ENCODE measurements around the gene SUCLG2. TPM values are rescaled to one million over a fixed set of nuclear protein-coding genes. Genes with fewer than 3 reads are reported as not detected.

The SUCLG2 gene
- total RNA-seq, 1 experiment from 2014 or later = 59.4 TPM

DNA sequence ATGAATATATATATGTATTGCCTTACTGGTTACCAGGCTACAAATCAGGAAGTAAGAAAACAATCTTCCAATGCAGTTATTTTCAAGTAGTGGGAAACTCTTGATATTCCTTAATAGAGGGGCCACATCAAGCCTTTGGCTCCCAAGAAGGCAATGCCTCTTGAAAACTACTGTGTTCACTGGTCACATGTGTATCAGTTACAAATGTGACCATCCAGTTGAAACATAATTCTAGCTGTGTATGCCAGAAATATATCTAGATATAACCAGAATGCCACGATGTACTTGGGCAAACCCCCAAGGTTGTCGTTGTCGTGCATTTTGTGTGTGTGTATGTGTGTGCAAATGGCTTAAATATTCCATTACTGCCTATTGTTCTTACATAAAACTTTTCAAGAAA is 200.8 kb downstream of the SUCLG2 start:
- TF ChIP-seq EZH2 (IDR thresholded peaks at IDR 0.05; ENCODE audit: low read depth) = no peak
- TF ChIP-seq, protein P1, sequence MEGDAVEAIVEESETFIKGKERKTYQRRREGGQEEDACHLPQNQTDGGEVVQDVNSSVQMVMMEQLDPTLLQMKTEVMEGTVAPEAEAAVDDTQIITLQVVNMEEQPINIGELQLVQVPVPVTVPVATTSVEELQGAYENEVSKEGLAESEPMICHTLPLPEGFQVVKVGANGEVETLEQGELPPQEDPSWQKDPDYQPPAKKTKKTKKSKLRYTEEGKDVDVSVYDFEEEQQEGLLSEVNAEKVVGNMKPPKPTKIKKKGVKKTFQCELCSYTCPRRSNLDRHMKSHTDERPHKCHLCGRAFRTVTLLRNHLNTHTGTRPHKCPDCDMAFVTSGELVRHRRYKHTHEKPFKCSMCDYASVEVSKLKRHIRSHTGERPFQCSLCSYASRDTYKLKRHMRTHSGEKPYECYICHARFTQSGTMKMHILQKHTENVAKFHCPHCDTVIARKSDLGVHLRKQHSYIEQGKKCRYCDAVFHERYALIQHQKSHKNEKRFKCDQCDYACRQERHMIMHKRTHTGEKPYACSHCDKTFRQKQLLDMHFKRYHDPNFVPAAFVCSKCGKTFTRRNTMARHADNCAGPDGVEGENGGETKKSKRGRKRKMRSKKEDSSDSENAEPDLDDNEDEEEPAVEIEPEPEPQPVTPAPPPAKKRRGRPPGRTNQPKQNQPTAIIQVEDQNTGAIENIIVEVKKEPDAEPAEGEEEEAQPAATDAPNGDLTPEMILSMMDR (conservative IDR thresholded peaks at IDR 0.05) = no peak
- H3K9me3 ChIP-seq (ENCODE audit: insufficient read depth, low read depth) = no peaks in the 10 kb centered on the region
- intact Hi-C loops (cut with micrococcal nuclease; ENCODE audit: unreplicated experiment) = no loop called here
- ChIA-PET CTCF (no interaction called here), POLR2A (ENCODE audit: unreplicated experiment) (no interaction called here)
- H3F3A ChIP-seq (ENCODE audit: insufficient read depth, low read depth) = no peaks in the 10 kb centered on the region
- no peaks in the 10 kb centered on the region for H3K9me2 ChIP-seq (ENCODE audit: insufficient read depth)
- no peaks in the 10 kb centered on the region for H3K4me1 ChIP-seq (replicated peaks; ENCODE audit: insufficient read depth)
- H3K4me3 ChIP-seq = no peak overlapping the region
- H2AFZ ChIP-seq = no peak overlapping the region
- no peak overlapping the region for H3K27ac ChIP-seq
- no peaks in the 10 kb centered on the region for H3K27me3 ChIP-seq (ENCODE audit: insufficient read depth, low read depth)
- no peaks in the 10 kb centered on the region for H4K20me1 ChIP-seq (ENCODE audit: insufficient read depth)
- no peak overlapping the region for H3K4me2 ChIP-seq
- no peaks in the 10 kb centered on the region for H3K79me2 ChIP-seq (ENCODE audit: low read depth)
- H3K36me3 ChIP-seq (ENCODE audit: low read depth) = no peaks in the 10 kb centered on the region
- BruUV-seq (replicated peaks) = no TSS peak
- no peak for DNase-seq

DNA sequence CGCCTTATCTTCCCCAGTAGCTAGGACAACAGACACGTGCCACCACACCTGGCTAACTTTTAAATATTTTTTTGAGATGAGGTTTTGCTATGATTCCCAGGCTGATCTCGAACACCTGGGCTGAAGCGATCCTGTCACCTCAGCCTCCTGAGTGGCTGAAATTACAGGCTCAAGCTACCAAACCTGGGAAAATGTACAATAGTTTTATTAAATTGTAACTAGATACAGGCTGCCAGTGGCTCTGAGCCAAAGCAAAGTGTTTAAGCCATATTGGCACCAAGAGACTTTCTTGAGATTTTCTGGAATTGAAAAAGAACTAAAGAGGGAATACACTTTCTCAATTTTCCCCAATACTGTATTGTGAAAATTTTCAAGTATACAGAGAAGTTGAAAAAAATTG is 204.3 kb downstream of the SUCLG2 start:
- intact Hi-C loops (cut with micrococcal nuclease; ENCODE audit: unreplicated experiment) = no loop called here
- POLR2A ChIA-PET (ENCODE audit: unreplicated experiment) = no interaction called here
- Histone ChIP-seq H3K4me3 (no peak overlapping the region), H3K27me3 (ENCODE audit: insufficient read depth, low read depth) (no peaks in the 10 kb centered on the region), H3K9me2 (ENCODE audit: insufficient read depth) (no peaks in the 10 kb centered on the region), H3K4me1 (replicated peaks; ENCODE audit: insufficient read depth) (no peaks in the 10 kb centered on the region), H3K4me2 (no peak overlapping the region), H3K36me3 (ENCODE audit: low read depth) (no peaks in the 10 kb centered on the region), H2AFZ (no peak overlapping the region), H3F3A (ENCODE audit: insufficient read depth, low read depth) (no peaks in the 10 kb centered on the region), H3K79me2 (ENCODE audit: low read depth) (no peaks in the 10 kb centered on the region), H4K20me1 (ENCODE audit: insufficient read depth) (no peaks in the 10 kb centered on the region), H3K9me3 (ENCODE audit: insufficient read depth, low read depth) (no peaks in the 10 kb centered on the region), H3K27ac (no peak overlapping the region)
- CTCF ChIA-PET = no interaction called here
- no TSS peak for BruUV-seq (replicated peaks)
- no peak for DNase-seq
- no peak for TF ChIP-seq EZH2 (IDR thresholded peaks at IDR 0.05; ENCODE audit: low read depth)

DNA sequence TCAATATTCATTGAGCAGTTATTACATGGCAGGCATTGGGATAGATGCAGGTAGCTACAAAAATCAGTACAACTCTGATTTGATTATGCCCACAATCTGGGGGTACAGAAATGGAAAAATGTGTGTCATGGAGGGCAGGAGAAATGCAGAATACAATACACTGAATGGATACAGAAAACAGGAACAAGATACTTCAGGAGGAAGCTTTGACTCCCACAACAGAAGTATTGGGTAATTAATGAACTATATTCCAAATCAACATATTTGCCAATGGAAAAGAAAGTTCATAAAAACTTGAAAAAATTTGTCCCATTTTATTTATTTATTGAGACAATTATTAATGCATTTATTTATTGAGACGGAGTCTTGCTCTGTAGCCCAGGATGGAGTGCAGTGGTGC is 207.0 kb downstream of the SUCLG2 start:
- CTCF ChIA-PET = no interaction called here
- BruUV-seq (replicated peaks) = no TSS peak
- POLR2A ChIA-PET (ENCODE audit: unreplicated experiment) = no interaction called here
- Histone ChIP-seq H3K36me3 (ENCODE audit: low read depth) (no peaks in the 10 kb centered on the region), H3K9me2 (ENCODE audit: insufficient read depth) (no peaks in the 10 kb centered on the region), H3K79me2 (ENCODE audit: low read depth) (no peaks in the 10 kb centered on the region), H3K9me3 (ENCODE audit: insufficient read depth, low read depth) (no peaks in the 10 kb centered on the region), H3K27me3 (ENCODE audit: insufficient read depth, low read depth) (no peaks in the 10 kb centered on the region), H3K27ac (no peak overlapping the region), H3K4me3 (no peak overlapping the region), H3K4me1 (replicated peaks; ENCODE audit: insufficient read depth) (no peaks in the 10 kb centered on the region), H4K20me1 (ENCODE audit: insufficient read depth) (no peaks in the 10 kb centered on the region), H3K4me2 (no peak overlapping the region), H2AFZ (no peak overlapping the region), H3F3A (ENCODE audit: insufficient read depth, low read depth) (no peaks in the 10 kb centered on the region)
- TF ChIP-seq EZH2 (IDR thresholded peaks at IDR 0.05; ENCODE audit: low read depth) = no peak
- TF ChIP-seq, protein P1 (conservative IDR thresholded peaks at IDR 0.05) = no peak
- intact Hi-C loops (cut with micrococcal nuclease; ENCODE audit: unreplicated experiment) = no loop called here
- no peak for DNase-seq

DNA sequence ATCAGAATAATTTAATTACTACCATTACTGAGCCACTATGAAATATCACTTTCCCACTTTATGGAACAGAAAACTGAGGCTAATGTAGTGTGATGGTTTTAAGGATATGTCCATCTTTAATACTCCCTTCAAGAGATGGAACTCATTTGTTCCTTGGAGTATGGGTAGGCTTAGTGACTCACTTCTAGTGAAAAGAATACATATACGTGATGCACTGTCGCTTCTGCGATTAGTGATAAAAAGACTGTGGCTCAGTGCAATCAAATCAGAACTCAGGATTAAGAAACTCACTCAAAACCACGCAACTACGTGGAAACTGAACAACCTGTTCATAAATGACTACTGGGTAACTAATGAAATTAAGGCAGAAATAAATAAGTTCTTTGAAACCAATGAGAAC is 216.6 kb downstream of the SUCLG2 start:
- no peaks in the 10 kb centered on the region for H4K20me1 ChIP-seq (ENCODE audit: insufficient read depth)
- H3K9me2 ChIP-seq (ENCODE audit: insufficient read depth) = no peaks in the 10 kb centered on the region
- H3F3A ChIP-seq (ENCODE audit: insufficient read depth, low read depth) = no peaks in the 10 kb centered on the region
- no peaks in the 10 kb centered on the region for H3K27me3 ChIP-seq (ENCODE audit: insufficient read depth, low read depth)
- H3K4me1 ChIP-seq (replicated peaks; ENCODE audit: insufficient read depth) = no peaks in the 10 kb centered on the region
- no peak overlapping the region for H3K4me2 ChIP-seq
- H3K27ac ChIP-seq = no peak overlapping the region
- no TSS peak for BruUV-seq (replicated peaks)
- no peaks in the 10 kb centered on the region for H3K36me3 ChIP-seq (ENCODE audit: low read depth)
- H2AFZ ChIP-seq = no peak overlapping the region
- TF ChIP-seq, protein P1 (conservative IDR thresholded peaks at IDR 0.05) = no peak
- TF ChIP-seq EZH2 (IDR thresholded peaks at IDR 0.05; ENCODE audit: low read depth) = no peak
- ChIA-PET POLR2A (ENCODE audit: unreplicated experiment) (no interaction called here), CTCF (no interaction called here)
- H3K9me3 ChIP-seq (ENCODE audit: insufficient read depth, low read depth) = no peaks in the 10 kb centered on the region
- intact Hi-C loops (cut with micrococcal nuclease; ENCODE audit: unreplicated experiment) = no loop called here
- DNase-seq = no peak
- no peaks in the 10 kb centered on the region for H3K79me2 ChIP-seq (ENCODE audit: low read depth)
- H3K4me3 ChIP-seq = no peak overlapping the region
